K562 (cell line): Measurements from ENCODE around the gene CERS4. TPM values are rescaled to one million over a fixed set of nuclear protein-coding genes. Genes with fewer than 3 reads are reported as not detected.

ENCODE experiments used
- ATAC-seq: fragments of 200-7000 bp; cut with Tn5 transposase; 3 replicates; pipeline ENCODE4 v1.9.1; 2020; ENCODE audit warnings: moderate library complexity
- BruUV-seq: library from RNA; stranded (reverse); fragments of 400-500 nt; replicated peaks from 2 replicates; lab custom pipeline; 2021; lab: Mats Ljungman, UMichigan
- CTCF ChIA-PET: fragments of 300-600 bp; formaldehyde crosslinking; extraction: SDS; loops from one replicate; lab custom pipeline; 2021; ENCODE audit warnings: low intra/inter-chr PET ratio; lab: Yijun Ruan, JAX
- POLR2A ChIA-PET: fragments of 300-600, 350-650 bp; sonication (Branson Sonifier 250); formaldehyde crosslinking; extraction: SDS; loops from one replicate; lab custom pipeline; 2021; ENCODE audit warnings: antibody characterized with exemption, inconsistent platforms; lab: Yijun Ruan, JAX
- DNase-seq, 4 experiments: peaks; one replicate each; pipeline versions ENCODE4 v3.0.0 to v3.0.0-alpha.2; 2011 to 2018; ENCODE audit warnings: low spot score in 3 of 4, mixed read lengths in 3 of 4; ENCODE audit errors: extremely low read depth in 1 of 4
- FAIRE-seq: peaks from 2 replicates; lab custom pipeline; 2011; peaks lifted over from hg19 to GRCh38; lab: Jason Lieb, UNC
- H2AFZ ChIP-seq: 2 replicates; pipeline ENCODE4 v1.6.0; 2011; ENCODE audit warnings: low read depth, low read length, control low read depth, inconsistent platforms
- H3K27ac ChIP-seq: fragments of 200-600 bp; 3 replicates; pipeline ENCODE4 v1.8.0; 2011; ENCODE audit warnings: low read depth, mild to moderate bottlenecking, control low read depth, inconsistent platforms, low read length, moderate library complexity, mixed read lengths; ENCODE audit errors: extremely low read depth
- H3K27me3 ChIP-seq, 2 experiments: fragments of 300-600 bp in 1 of 2; 2 replicates in 1 of 2; 3 replicates in 1 of 2; pipeline versions ENCODE4 v1.6.0 to v1.8.0; 2011; ENCODE audit warnings: inconsistent platforms in 2 of 2, low read length in 2 of 2, mild to moderate bottlenecking in 1 of 2, mixed read lengths in 1 of 2, moderate library complexity in 1 of 2; ENCODE audit not compliant: control insufficient read depth in 2 of 2, insufficient read depth in 2 of 2
- H3K36me3 ChIP-seq: fragments of 300-600 bp; 3 replicates; pipeline ENCODE4 v1.8.0; 2011; ENCODE audit warnings: mild to moderate bottlenecking, low read length, inconsistent platforms; ENCODE audit not compliant: control insufficient read depth, insufficient read depth
- H3K4me1 ChIP-seq, 2 experiments: fragments of 200-600 bp in 1 of 2; replicated peaks in 1 of 2; 2 replicates in 1 of 2; 3 replicates in 1 of 2; pipeline versions ENCODE4 v1.5.1 to v1.8.0; 2011; ENCODE audit warnings: inconsistent platforms in 2 of 2, low read length in 2 of 2, mild to moderate bottlenecking in 1 of 2, mixed read lengths in 1 of 2, moderate library complexity in 1 of 2; ENCODE audit not compliant: control insufficient read depth in 2 of 2, insufficient read depth in 2 of 2
- H3K4me2 ChIP-seq: 2 replicates; pipeline ENCODE4 v1.6.1; 2011; ENCODE audit warnings: low read length, control low read depth, inconsistent platforms, mixed read lengths; ENCODE audit not compliant: insufficient read depth
- H3K4me3 ChIP-seq: fragments of 200-600 bp; sonication (generic), shearing (Covaris generic); 2 replicates; pipeline ENCODE4 v1.5.1; 2016; ENCODE audit warnings: control low read depth, inconsistent platforms
- H3K79me2 ChIP-seq: fragments of 200-600 bp; 3 replicates; pipeline ENCODE4 v1.8.0; 2011; ENCODE audit warnings: low read length, inconsistent platforms; ENCODE audit not compliant: control insufficient read depth, insufficient read depth
- H3K9ac ChIP-seq, 2 experiments: 2 replicates each; pipeline versions ENCODE4 v1.6.0 to v1.6.1; 2011; ENCODE audit warnings: low read depth in 2 of 2, low read length in 2 of 2, control low read depth in 1 of 2, inconsistent platforms in 1 of 2, mild to moderate bottlenecking in 1 of 2, mixed read lengths in 1 of 2; ENCODE audit not compliant: insufficient read depth in 1 of 2
- H3K9me1 ChIP-seq: one replicate; pipeline ENCODE4 v1.6.0; 2011; ENCODE audit warnings: inconsistent platforms, mild to moderate bottlenecking, low read length, moderate library complexity; ENCODE audit not compliant: control insufficient read depth, insufficient read depth
- H3K9me3 ChIP-seq: replicated peaks from 2 replicates; pipeline ENCODE4 v1.5.1; 2011; ENCODE audit warnings: low read depth, low read length, inconsistent platforms; ENCODE audit not compliant: control insufficient read depth, insufficient read depth
- H4K20me1 ChIP-seq: replicated peaks from 2 replicates; pipeline ENCODE4 v1.6.1; 2011; ENCODE audit warnings: low read length, inconsistent platforms, mixed read lengths; ENCODE audit not compliant: control insufficient read depth, insufficient read depth
- BCOR ChIP-seq: fragments of 450-650 bp; IDR thresholded peaks from 2 replicates; pipeline ENCODE4 v1.6.1; 2016
- FUS ChIP-seq: fragments of 200-400 bp; formaldehyde crosslinking; optimal IDR thresholded peaks from 2 replicates; pipeline ENCODE3; 2017; ENCODE audit warnings: low read depth, low read length
- KDM1A ChIP-seq, 2 experiments: fragments of 450-650 bp; IDR thresholded peaks; 2 replicates each; pipeline ENCODE4 v1.6.1; 2016; ENCODE audit warnings: mild to moderate bottlenecking in 2 of 2
- RBM25 ChIP-seq: fragments of 200-400 bp; formaldehyde crosslinking; IDR thresholded peaks from 2 replicates; pipeline ENCODE4 v1.6.1; 2018; ENCODE audit warnings: low read length, low read depth, moderate library complexity; ENCODE audit not compliant: severe bottlenecking
- ZFP36 ChIP-seq: fragments of 150-350 bp; IDR thresholded peaks from 2 replicates; pipeline ENCODE4 v1.6.1; 2018; ENCODE audit warnings: low read length, low read depth; ENCODE audit not compliant: partially characterized antibody
- WGBS: fragments of 100-300 bp; shearing (Covaris generic); methylation state at CpG from one replicate; pipeline ENCODE4 v1.1.6; 2016; ENCODE audit warnings: low coverage, mixed read lengths; ENCODE audit not compliant: insufficient coverage; ENCODE audit errors: missing lambda C conversion rate; 5-methylcytosine and 5-hydroxymethylcytosine counted together
- in situ Hi-C: fragments of 300-500 bp; cut with MboI; formaldehyde crosslinking; loops from 4 replicates; pipeline ENCODE4 v1.15.0; 2018; ENCODE audit warnings: inconsistent platforms, mixed read lengths
- intact Hi-C: fragments of 100-400 bp; cut with micrococcal nuclease; formaldehyde crosslinking; loops from 2 replicates; pipeline ENCODE4 v1.14.2; 2022
- polyA plus RNA-seq, 8 experiments: library from polyadenylated mRNA; depleted of rRNA in 4 of 8; stranded (reverse) in 5 of 8; unstranded in 3 of 8; fragments of >200 nt; fragmentation: Nextera tagmentation in 2 of 8; fragmentation: Illumina TruSeq in 1 of 8; extraction: Ambion mirVana in 2 of 8; extraction: Trizol in 1 of 8; gene quantifications; 2 replicates each; pipeline versions ENCODE4 v1.2.1 to v1.2.3, GENCODE V29; 2011 to 2014; ENCODE audit warnings: inconsistent platforms in 1 of 8, missing spikeins in 1 of 8
- total RNA-seq, 7 experiments: library from RNA; depleted of rRNA in 6 of 7; stranded (reverse); fragments of >200 nt in 6 of 7; fragmentation: Illumina TruSeq in 2 of 7; extraction: Trizol in 2 of 7; gene quantifications; 2 replicates each; pipeline versions ENCODE4 v1.2.1 to v1.2.3, GENCODE V29; 2011 to 2021; ENCODE audit warnings: low replicate concordance in 1 of 7
- TF ChIP-seq, protein P1 (sequence below): sonication (generic); formaldehyde crosslinking; IDR thresholded peaks from 2 replicates; pipeline ENCODE4 v1.8.0; 2023; ENCODE audit warnings: mild to moderate bottlenecking, missing genetic modification reagents
- TF ChIP-seq, protein P2 (sequence below), 3 experiments: fragments of 200-800 bp in 1 of 3; sonication (Bioruptor generic) in 1 of 3; sonication (generic) in 1 of 3; formaldehyde crosslinking in 1 of 3; IDR thresholded peaks; 2 replicates each; pipeline versions ENCODE4 v1.6.1 to v1.8.0; 2016 to 2022; ENCODE audit warnings: mild to moderate bottlenecking in 2 of 3, missing compliant biosample characterization in 2 of 3, missing genetic modification characterization in 2 of 3, missing genetic modification reagents in 1 of 3

The CERS4 gene
- total and polyA plus RNA-seq, 9 of the 15 experiments (the other 6 are each of a cell fraction or from before 2014, with no cell fraction given) = 0.14 to 4.4 (median 2.9) TPM; not detected in 1

DNA sequence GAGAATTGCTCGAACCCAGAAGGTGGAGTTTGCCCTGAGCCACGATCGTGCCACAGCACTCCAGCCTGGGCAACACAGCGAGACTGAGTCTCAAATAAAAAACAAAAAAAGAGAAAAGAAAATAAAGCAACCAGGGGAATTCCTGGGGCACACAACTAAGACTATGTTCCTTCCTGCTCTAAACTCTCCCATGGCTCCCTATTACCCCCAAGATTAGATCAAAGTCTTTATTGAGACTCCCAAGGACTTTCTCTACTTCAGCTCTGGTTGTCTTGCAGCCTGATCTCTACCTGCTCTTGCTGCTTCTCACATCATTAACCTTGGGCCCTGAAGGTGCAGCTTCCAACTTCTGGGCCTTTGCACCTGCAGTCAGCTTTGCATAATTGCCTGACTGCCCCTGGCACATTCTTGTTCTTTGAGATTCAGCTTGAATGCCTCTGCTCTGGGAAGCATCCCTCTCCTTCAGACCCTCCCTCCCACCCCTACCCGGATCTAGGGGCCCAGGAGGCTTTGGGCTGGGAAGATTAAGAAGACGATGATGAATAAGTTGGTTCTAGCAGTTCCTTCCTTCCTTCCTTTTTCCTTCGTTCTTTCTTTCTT lies 16.8 kb upstream of the CERS4 start:
- no peaks in the 10 kb centered on the region for H3K36me3 ChIP-seq
- no peak for ATAC-seq
- DNase-seq = peak in 1 of 4 experiments; percentile 2
- ChIA-PET CTCF (no interaction called here), POLR2A (interaction anchor here (0.8 kb wide), 1 partner anchor 25 kb away, joined by 3 read pairs; no protein-coding TSS in a partner anchor)
- no peaks in the 10 kb centered on the region for H3K9me3 ChIP-seq
- TF ChIP-seq BCOR (peak; percentile 79), KDM1A (IDR thresholded peaks at IDR 0.05) (peak in 1 of 2 experiments; percentile 53; a peak in 2 of 4 replicates), RBM25 (peak; percentile 89), FUS (no peak), ZFP36 (peak; percentile 50)
- TF ChIP-seq, protein P1, sequence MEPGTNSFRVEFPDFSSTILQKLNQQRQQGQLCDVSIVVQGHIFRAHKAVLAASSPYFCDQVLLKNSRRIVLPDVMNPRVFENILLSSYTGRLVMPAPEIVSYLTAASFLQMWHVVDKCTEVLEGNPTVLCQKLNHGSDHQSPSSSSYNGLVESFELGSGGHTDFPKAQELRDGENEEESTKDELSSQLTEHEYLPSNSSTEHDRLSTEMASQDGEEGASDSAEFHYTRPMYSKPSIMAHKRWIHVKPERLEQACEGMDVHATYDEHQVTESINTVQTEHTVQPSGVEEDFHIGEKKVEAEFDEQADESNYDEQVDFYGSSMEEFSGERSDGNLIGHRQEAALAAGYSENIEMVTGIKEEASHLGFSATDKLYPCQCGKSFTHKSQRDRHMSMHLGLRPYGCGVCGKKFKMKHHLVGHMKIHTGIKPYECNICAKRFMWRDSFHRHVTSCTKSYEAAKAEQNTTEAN (CRISPR knock-in tag) = no peak
- TF ChIP-seq, protein P2, sequence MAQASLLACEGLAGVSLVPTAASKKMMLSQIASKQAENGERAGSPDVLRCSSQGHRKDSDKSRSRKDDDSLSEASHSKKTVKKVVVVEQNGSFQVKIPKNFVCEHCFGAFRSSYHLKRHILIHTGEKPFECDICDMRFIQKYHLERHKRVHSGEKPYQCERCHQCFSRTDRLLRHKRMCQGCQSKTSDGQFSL (CRISPR knock-in tag; IDR thresholded peaks at IDR 0.05) = 0 out of 2 replicates have a peak, but pooled peaks have one; percentile 20
- TF ChIP-seq, protein P2 (tag; IDR thresholded peaks at IDR 0.05) = no peak
- H3K4me2 ChIP-seq = no peak overlapping the region
- H3K79me2 ChIP-seq = no peaks in the 10 kb centered on the region
- H3K4me1 ChIP-seq = peaks cover 14 to 15% of the 10 kb centered on the region in 2 experiments
- H3K27ac ChIP-seq = no peak overlapping the region
- H4K20me1 ChIP-seq = no peaks in the 10 kb centered on the region
- H3K9me1 ChIP-seq = no peaks in the 10 kb centered on the region
- 51% methylated on average over 7 of the region's 7 CpGs for WGBS
- H3K9ac ChIP-seq = no peak overlapping the region
- intact Hi-C loops (no loop called here), in situ Hi-C loops (no loop called here)
- H3K4me3 ChIP-seq = no peak overlapping the region
- no TSS peak for BruUV-seq
- H3K27me3 ChIP-seq = no peaks in the 10 kb centered on the region; a peak in 1 of 5 replicates
- no peak overlapping the region for H2AFZ ChIP-seq
- no peak for FAIRE-seq
